Ovary (tissue), 9 donors: Measurements from ENCODE around the gene ARHGEF6. TPM values are rescaled to one million over a fixed set of nuclear protein-coding genes. Genes with fewer than 3 reads are reported as not detected.

ENCODE experiments used
- DNase-seq, 5 donors: peaks; one replicate each; pipeline ENCODE4 v3.0.0-alpha.2; 2019 to 2020
- H3K27ac ChIP-seq, 2 donors: fragments of 200-600 bp; one replicate each; pipeline versions ENCODE4 v1.5.1 to v1.8.0; 2019 to 2022
- H3K27me3 ChIP-seq: fragments of 200-600 bp; one replicate; pipeline ENCODE4 v1.8.0; 2022
- H3K36me3 ChIP-seq: fragments of 200-600 bp; sonication (generic); one replicate; pipeline ENCODE4 v1.5.1; 2019
- H3K4me1 ChIP-seq: one replicate; pipeline ENCODE4 v1.8.1; 2013; ENCODE audit warnings: mild to moderate bottlenecking, moderate library complexity; ENCODE audit not compliant: insufficient read depth
- H3K4me3 ChIP-seq: fragments of 200-600 bp; sonication (generic); one replicate; pipeline ENCODE4 v1.5.1; 2017
- H3K9me3 ChIP-seq, 2 donors: fragments of 200-600 bp in 1 of 2; sonication (generic) in 1 of 2; one replicate each; pipeline versions ENCODE4 v1.5.1 to v1.8.1; 2013 to 2019; ENCODE audit warnings: mild to moderate bottlenecking in 1 of 2, moderate library complexity in 1 of 2
- CTCF ChIP-seq, 3 donors: fragments of 450-650 bp in 2 of 3; fragments of 200-600 bp in 1 of 3; IDR thresholded peaks; one replicate each; pipeline versions ENCODE4 v1.5.1 to v1.8.0; 2016 to 2022; ENCODE audit warnings: antibody characterized with exemption in 3 of 3, mild to moderate bottlenecking in 1 of 3
- EP300 ChIP-seq: sonication (generic); formaldehyde crosslinking; IDR thresholded peaks from one replicate; pipeline ENCODE4 v1.6.1; 2017; ENCODE audit warnings: antibody characterized with exemption
- POLR2A ChIP-seq: fragments of 450-650 bp; IDR thresholded peaks from one replicate; pipeline ENCODE4 v1.6.1; 2017; ENCODE audit warnings: antibody characterized with exemption, mild to moderate bottlenecking, moderate library complexity
- WGBS, 3 donors: extraction: QIAGEN DNeasy Blood & Tissue Kit in 1 of 3; methylation state at CpG; one replicate each; pipeline versions ENCODE4 v1.1.5 to v1.1.7; 2013 to 2017; 5-methylcytosine and 5-hydroxymethylcytosine counted together
- intact Hi-C, 4 donors: fragments of 100-400 bp; cut with DNase I; formaldehyde crosslinking; loops; one replicate each; pipeline versions ENCODE4 v1.11.0 to v1.15.1; 2022 to 2023
- polyA plus RNA-seq, 2 donors: library from polyadenylated mRNA; stranded (reverse); fragments of 200-250 nt in 1 of 2; fragments of 350-450 nt in 1 of 2; fragmentation: Illumina TruSeq in 1 of 2; extraction: RNeasy Lipid Tissue Mini Kit (QIAGEN cat#74804) in 1 of 2; gene quantifications; one replicate each; pipeline ENCODE4 v1.2.3, GENCODE V29; 2013 to 2014
- total RNA-seq, 7 donors: library from RNA; depleted of rRNA in 2 of 7; stranded (reverse); fragments of >200 nt in 2 of 7; fragmentation: NEBNext Ultra II Directional in 3 of 7; extraction: Animal tissue kit (Norgen Biotek cat#: 25700) in 3 of 7; gene quantifications; one replicate each; pipeline versions ENCODE4 v1.1.0 to v1.2.4, GENCODE V29; 2016 to 2023
- donor health status: DM: no; HTN: no; CAD: no; lungs with moderate emphysema.
- donor health status: DM: no; HTN: no; CAD: no.
- donor health status: Bipolar disorder and iron deficiency.
- donor health status: DM: yes; HTN: yes; CAD: no.
- donor health status: DM: no; HTN: no; CAD: no.
- donor health status: DM: yes; HTN: yes; CAD: no.

ARHGEF6 gene
- total and polyA plus RNA-seq, 9 donors = 9.5 to 37.9 (median 20.8) TPM

GRCh38 chrX:136665258-136665900 is 115.4 kb downstream of the ARHGEF6 start:
- no peak overlapping the region for H3K27ac ChIP-seq
- H3K4me1 ChIP-seq = no peaks in the 10 kb centered on the region
- no peak overlapping the region for H3K4me3 ChIP-seq
- intact Hi-C loops = no loop called here
- no peaks in the 10 kb centered on the region for H3K9me3 ChIP-seq
- no peaks in the 10 kb centered on the region for H3K27me3 ChIP-seq
- TF ChIP-seq EP300 (no peak), CTCF (IDR thresholded peaks at IDR 0.05) (no peak), POLR2A (no peak)
- no peak for DNase-seq
- 80 to 86% (median 82%) methylated on average over 6 of the region's 6 CpGs for WGBS, 3 donors
- no peaks in the 10 kb centered on the region for H3K36me3 ChIP-seq

DNA sequence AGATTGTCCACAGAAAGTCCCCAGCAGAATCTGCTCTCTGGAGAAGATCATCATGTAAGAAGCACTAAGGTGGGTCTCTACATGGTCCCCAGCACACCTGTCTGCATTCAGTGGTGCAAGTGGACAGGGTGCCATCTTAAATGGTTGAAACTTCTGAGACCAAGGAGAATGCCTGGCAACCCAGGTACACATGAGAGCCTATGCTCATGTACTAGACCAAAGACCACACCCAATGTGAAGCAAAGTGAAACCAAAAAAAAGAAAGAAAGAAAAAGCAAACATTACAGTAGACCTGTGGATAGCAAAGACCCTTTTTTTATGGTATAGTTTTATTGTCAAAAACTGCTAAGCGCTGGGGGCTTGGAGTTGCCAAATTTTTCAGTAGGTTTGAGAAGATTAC is 117.8 kb downstream of the ARHGEF6 start:
- WGBS, 3 donors = 71 to 100% (median 79%) methylated on average over 1 of the region's 1 CpG
- Histone ChIP-seq H3K36me3 (no peaks in the 10 kb centered on the region), H3K27me3 (no peaks in the 10 kb centered on the region), H3K4me1 (no peaks in the 10 kb centered on the region), H3K27ac (no peak overlapping the region), H3K9me3 (no peaks in the 10 kb centered on the region), H3K4me3 (no peak overlapping the region)
- intact Hi-C loops = no loop called here
- DNase-seq = no peak
- TF ChIP-seq CTCF (IDR thresholded peaks at IDR 0.05) (no peak), POLR2A (no peak), EP300 (no peak)

GRCh38 chrX:136662104-136662503 is 118.6 kb downstream of the ARHGEF6 start:
- Histone ChIP-seq H3K9me3 (no peaks in the 10 kb centered on the region), H3K27ac (no peak overlapping the region), H3K4me1 (no peaks in the 10 kb centered on the region), H3K4me3 (no peak overlapping the region), H3K36me3 (no peaks in the 10 kb centered on the region), H3K27me3 (no peaks in the 10 kb centered on the region)
- 20 to 36% (median 29%) methylated on average over 2 of the region's 2 CpGs for WGBS, 3 donors
- intact Hi-C loops = no loop called here
- TF ChIP-seq EP300 (no peak), POLR2A (no peak), CTCF (IDR thresholded peaks at IDR 0.05) (no peak)
- no peak for DNase-seq

GRCh38 chrX:136660896-136661295 is 119.8 kb downstream of the ARHGEF6 start:
- no peak for TF ChIP-seq CTCF (IDR thresholded peaks at IDR 0.05)
- no peak for TF ChIP-seq POLR2A
- no peak for TF ChIP-seq EP300
- intact Hi-C loops = no loop called here

More at GRCh38 chrX:136660896-136661295, 119.8 kb downstream of the ARHGEF6 start:
- H3K27ac ChIP-seq = no peak overlapping the region
- H3K9me3 ChIP-seq = no peaks in the 10 kb centered on the region
- 69 to 75% (median 70%) methylated on average over 1 of the region's 1 CpG for WGBS, 3 donors
- H3K36me3 ChIP-seq = no peaks in the 10 kb centered on the region
- H3K4me1 ChIP-seq = no peaks in the 10 kb centered on the region
- no peaks in the 10 kb centered on the region for H3K27me3 ChIP-seq
- H3K4me3 ChIP-seq = no peak overlapping the region
- no peak for DNase-seq
